ENCODE data around the gene ZNF385D. TPM values are rescaled to one million over a fixed set of nuclear protein-coding genes. Genes with fewer than 3 reads are reported as not detected.

The ZNF385D gene
- total RNA-seq, 1 donor from 2014 or later = 32.3 TPM

DNA sequence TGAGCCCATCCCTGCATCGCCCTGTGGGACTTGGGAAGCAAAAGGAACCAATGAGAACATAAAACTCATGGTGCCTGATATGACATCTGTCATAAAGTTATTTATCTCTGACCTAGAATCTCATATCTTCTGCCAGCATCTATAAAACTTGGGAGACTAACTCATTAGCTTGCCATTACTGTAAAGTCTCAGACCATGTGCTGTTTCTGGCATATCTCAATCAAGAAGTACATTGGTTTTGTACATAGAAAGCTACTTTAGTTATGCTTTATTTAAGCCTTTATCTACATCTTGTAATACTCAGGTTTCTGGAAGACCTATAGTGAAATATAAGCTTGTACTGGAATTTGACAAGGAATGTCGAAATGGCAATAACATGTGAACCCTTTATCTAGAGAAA lies 112.5 kb downstream of the ZNF385D start:
- ATAC-seq = no peak
- intact Hi-C loops (cut with DNase I) = no loop called here
- no peak for DNase-seq (ENCODE audit: low spot score)

DNA sequence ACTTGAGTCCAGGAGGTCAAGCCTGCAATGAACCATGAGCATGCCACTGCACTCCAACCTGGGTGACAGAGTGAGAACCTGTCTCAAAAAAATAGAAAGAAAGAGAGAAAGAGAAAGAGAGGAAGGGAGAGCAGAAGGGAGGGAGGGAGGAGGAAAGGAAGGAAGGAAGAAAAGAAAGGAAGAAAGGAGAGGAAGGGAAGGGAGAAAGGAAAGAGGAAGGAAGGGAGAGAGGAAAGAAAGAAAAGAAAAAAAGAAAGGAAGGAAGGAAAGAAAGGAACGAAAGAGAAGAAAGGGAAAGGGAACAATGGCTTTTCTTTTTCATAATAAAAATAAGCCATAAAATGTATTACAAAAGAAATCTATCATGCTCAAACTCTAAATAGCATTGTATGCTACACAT lies 116.9 kb downstream of the ZNF385D start:
- intact Hi-C loops (cut with DNase I) = no loop called here
- DNase-seq (ENCODE audit: low spot score) (no peak), ATAC-seq (no peak)

DNA sequence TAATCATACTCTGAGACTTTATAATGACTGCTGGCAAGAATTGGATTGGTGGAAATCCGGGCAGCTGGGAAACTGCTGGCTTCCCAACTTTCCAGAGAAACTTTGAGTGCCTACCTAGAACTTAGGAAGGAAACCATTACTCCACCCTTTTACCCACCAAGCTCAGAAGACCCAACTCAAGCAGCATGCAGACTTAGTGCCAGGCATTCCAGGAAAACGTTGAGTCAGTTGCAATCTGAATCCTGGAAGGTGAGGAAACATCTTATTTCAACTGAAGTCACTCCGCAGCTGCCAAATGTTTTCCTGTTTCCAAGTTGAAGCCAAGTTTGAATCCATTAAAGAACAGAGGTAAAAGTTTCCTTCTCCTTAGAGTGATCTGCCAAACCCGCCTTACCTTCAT lies 126.5 kb downstream of the ZNF385D start:
- ATAC-seq (no peak), DNase-seq (ENCODE audit: low spot score) (no peak)
- intact Hi-C loops (cut with DNase I) = no loop called here

DNA sequence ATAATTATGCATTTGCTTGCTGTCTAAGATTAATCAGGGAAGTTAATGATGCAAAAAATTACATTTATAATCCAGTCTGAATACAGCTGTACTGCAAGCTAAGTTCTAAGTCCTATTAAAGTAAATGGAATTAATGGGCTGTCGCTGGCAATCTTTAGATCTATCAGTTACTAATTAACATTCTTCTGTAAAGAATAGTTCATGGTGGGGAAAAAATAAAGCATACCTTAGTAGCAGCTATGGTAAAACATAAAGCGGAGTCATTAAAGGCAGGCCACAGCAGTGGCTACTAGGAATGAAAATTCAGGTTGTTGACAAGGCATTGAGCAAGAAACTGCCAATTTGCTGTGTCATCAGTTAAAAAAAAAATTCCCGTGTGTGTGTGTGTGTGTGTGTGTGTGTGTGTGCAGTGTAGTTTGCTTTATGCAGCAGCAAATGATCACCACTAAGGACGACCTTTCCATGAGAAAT lies 129.8 kb downstream of the ZNF385D start:
- intact Hi-C loops (cut with DNase I) = no loop called here
- no peak for DNase-seq (ENCODE audit: low spot score)
- no peak for ATAC-seq

DNA sequence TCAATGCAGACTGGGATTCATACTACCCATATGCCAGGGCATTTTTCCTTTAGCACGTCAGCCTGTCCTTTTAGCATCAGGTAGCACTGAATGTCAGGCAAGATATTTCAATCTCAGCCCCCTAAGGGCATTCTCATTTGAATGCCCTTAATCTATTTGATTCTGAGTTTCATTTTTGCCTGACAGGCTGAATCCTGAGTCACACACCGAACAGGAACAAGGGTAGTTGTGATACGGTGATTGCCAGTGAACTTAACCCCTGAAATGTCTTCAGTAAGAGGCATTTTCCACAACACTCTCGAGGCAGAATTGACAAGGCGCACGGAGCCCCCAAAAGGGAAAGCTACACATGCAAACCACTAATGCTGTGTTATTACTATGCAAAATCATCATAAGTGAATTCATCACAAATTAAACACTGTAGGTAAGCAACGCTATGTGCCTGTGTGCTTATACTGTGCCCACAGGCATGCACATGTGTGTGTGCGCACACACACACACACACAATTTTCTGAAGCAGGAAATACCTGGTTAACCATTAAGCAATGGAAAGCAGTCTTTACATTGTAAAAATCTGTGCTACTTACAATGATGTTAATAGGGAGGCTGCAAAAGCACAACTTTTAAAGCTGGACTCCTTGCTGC lies 130.4 kb downstream of the ZNF385D start:
- ATAC-seq (no peak), DNase-seq (ENCODE audit: low spot score) (no peak)
- intact Hi-C loops (cut with DNase I) = no loop called here

DNA sequence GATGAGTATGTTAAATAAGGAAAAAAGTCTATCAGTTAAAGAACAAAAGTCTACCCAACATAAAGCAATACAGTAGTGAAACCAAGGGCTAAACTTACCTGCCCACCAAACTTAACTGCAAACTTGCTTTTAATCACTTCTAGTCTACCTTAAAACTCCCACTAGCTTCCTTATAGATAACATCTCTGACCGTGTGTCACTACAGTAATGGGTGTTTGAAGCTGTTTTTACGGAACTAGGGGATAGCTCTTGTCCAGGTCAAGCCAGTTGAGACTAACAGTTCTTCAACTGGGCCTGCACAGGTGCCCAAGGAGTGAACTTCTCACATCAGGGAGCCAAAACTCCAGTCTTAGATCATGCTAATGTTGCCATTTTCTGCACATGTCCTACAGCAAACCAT lies 132.3 kb downstream of the ZNF385D start:
- intact Hi-C loops (cut with DNase I) = no loop called here
- no peak for DNase-seq (ENCODE audit: low spot score)
- no peak for ATAC-seq

DNA sequence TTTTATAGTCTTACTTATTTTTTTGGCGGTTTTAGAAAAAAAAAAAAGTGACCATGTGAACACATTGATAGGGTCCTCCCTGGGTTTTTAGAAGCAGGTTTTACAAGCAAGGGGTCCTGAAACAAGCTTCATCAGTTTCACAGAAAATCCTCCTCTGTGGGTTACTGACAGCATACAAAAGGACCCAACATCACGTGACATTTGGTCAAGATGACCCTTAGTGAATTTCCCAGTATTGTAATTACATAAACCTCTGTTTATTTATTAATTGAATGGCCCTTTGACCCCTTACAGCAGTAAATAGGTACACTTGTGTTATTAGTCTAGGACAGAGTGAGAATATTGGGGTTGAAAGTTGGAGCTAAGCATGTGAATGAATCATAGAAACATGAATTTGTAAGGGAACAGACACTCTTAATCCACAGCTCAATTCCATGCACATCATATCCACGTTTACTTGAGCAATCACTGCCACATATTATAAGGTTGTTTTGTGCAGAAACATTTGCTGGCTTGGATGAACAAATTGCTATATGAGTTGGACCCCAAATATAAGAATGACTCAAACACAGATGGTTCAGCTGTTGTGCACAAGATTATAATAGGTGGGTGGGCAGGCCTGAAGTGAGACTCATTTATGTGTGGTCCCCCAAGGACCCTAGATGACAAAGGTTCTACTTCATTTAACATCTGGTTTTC lies 137.5 kb downstream of the ZNF385D start:
- ATAC-seq (no peak), DNase-seq (ENCODE audit: low spot score) (no peak)
- intact Hi-C loops (cut with DNase I) = no loop called here

DNA sequence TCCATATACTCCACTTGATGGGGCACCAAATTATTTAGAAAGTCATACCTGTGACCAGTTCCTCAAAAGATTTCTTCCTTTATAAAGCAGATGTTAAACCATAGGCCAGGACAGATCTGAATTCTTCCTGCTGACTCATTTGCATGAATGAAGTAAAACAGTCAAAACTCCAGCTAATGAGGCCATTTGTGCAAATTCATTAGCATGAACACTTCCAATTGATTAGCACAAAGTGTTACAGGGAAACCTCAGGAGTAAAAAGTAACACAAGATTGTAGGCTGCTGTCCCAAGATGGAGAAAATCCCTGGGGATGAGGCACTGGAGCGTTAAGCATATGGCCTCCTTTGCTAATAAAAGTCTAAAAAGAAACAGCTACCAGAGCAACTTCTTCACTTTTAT lies 149.8 kb downstream of the ZNF385D start:
- ATAC-seq (no peak), DNase-seq (ENCODE audit: low spot score) (no peak)
- intact Hi-C loops (cut with DNase I) = no loop called here

DNA sequence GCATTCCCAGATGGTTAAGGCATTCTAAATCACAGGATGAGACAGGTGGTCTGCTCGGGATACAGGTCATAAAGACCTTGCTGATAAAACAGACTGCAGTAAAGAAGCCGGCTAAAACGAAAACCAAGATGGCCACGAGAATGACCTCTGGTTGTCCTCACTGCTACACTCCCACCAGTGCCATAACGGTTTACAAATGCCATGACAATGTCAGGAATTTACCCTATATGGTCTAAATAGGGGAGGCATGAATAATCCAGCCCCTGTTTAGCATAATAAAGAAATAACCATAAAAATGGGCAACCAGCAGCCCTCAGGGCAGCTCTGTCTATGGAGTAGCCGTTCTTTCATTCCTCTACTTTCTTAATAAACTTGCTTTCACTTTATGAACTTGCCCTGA lies 151.1 kb downstream of the ZNF385D start:
- ATAC-seq (no peak), DNase-seq (ENCODE audit: low spot score) (no peak)
- intact Hi-C loops (cut with DNase I) = no loop called here

DNA sequence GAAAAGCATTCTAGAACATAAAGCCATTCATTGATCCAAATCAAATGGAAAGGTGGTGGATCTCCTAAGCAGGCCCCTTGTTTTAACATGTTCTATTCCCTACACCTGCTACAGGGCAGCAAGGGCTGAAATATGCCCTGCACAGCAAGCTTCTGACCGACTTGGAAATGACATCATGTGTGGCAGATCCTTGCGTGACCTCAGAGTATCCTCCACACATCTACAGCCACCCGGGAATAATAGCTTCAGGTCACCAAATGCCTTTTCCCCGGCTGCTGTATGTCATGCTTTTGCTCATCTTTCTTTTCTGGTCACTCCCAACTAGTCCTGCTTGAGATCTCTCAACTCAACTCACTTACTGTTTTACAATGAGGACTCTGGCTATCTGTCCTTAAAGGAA lies 158.2 kb downstream of the ZNF385D start:
- ATAC-seq = no peak
- intact Hi-C loops (cut with DNase I) = no loop called here
- DNase-seq (ENCODE audit: low spot score) = no peak

DNA sequence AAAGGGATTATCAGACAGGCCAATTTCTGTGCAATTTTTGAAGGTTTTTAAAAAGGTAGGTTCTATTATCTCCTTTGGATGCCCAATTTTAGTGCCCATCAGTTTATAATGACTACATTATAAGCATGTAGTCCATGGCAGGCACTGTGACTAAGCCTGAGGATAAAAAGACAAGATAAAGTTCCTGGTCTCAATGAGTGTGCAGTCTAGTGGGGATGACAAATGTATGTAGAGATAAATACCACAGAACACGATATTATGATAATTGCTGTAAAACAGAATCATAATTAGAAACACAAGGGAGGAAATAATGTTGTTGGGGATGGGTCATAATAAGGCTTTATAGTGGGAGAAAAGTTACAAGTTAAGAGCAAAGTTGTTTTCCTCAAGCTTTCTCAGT lies 163.1 kb downstream of the ZNF385D start:
- ATAC-seq (no peak), DNase-seq (ENCODE audit: low spot score) (no peak)
- intact Hi-C loops (cut with DNase I) = no loop called here

DNA sequence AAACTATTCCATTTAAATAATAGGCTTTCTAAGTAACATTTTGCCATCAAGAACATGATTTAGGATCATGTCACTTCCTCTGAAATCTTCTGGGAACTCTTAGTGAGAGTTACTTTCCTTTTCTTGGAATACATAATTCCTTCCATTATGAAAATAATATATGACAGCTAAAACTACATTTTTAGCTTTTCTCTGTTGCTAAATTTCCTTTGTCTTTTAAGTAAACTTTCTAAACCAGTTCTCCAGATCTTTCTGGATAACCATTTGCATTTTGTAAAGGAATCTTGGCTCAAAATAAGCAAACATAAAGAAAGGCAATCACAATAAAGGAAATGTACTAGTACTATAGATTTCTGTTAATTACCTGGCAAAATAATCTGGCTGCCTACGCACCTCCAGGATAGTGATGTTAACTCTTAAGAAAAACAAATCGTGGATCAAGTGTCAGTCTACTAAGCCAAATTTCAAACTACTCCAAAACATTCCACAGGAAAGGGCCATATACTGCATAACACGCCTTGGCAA lies 165.7 kb downstream of the ZNF385D start:
- DNase-seq (ENCODE audit: low spot score) (no peak), ATAC-seq (no peak)
- intact Hi-C loops (cut with DNase I) = no loop called here

DNA sequence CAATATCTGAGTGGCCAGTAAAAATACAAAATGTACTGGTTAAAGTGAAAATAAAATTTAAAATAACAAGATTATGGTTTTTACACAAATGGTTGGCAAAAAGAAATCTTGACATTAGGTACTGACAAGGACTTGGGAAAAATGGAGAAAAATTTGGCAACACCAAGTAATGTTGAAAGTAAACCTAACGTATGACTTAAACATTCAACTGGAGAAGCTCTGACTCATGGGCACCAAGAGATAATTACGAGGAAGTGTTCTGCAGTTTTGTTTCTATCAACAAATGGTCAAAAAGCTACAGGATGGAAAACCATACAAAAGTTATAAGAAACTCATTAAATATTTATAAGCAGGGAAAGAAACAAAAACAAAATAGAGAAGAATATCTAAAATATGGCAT lies 177.7 kb downstream of the ZNF385D start:
- intact Hi-C loops (cut with DNase I) = no loop called here
- no peak for ATAC-seq
- DNase-seq (ENCODE audit: low spot score) = no peak

DNA sequence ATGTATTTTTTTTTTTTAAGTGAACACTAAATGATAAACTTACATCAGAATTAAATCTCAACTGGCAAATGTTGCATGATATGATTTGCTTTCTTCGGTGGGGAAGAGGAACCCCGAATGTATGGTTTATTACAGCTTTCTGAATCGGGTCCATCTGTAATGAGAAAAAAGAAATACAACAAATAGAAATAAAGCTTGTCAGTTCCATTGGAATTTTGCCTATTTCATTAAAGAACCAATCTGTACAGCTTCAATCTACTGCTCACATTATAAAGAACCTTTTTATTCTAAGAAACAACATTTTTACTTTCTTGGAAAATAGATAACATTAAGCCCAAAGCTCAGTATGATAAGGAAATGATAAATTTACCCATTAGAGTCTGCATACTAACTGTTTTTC lies 186.5 kb downstream of the ZNF385D start:
- ATAC-seq = no peak
- intact Hi-C loops (cut with DNase I) = no loop called here
- DNase-seq (ENCODE audit: low spot score) = no peak

DNA sequence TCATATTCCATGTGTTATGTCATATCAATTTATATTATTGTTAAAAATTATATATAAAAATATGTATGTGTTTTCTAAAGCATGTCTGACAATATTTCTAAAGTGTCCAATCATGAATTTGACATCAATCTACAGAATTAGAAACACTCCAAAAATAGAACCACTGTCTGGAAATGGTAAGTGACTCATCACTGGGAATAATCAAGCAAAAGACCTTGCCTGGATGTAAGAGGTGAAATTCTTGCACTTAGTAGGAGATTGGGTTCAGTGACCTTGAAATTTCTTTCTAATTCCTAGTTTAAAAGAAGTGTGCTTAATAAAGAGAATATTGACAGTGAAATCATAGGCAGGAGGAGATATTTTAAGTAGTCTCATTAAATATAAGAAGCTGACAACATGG lies 188.8 kb downstream of the ZNF385D start:
- no peak for ATAC-seq
- intact Hi-C loops (cut with DNase I) = no loop called here
- DNase-seq (ENCODE audit: low spot score) = no peak

DNA sequence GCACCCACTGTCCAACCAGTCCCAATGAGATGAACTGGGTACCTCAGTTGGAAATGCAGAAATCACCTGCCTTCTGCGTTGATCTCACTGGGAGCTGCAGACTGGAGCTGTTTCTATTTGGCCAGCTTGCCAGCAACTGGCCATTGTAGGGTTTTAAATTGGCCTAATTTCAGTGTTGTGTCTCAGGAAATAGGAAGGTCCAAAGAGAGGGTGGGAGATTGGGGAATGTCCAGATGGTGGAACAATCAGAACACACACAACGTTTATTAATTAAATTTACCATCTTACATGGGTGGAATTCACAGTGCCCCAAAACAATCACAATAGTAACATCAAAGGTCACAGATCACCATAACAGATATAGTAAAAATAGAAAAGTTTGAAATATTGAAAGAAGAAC lies 189.5 kb downstream of the ZNF385D start:
- ATAC-seq (no peak), DNase-seq (ENCODE audit: low spot score) (no peak)
- intact Hi-C loops (cut with DNase I) = no loop called here

DNA sequence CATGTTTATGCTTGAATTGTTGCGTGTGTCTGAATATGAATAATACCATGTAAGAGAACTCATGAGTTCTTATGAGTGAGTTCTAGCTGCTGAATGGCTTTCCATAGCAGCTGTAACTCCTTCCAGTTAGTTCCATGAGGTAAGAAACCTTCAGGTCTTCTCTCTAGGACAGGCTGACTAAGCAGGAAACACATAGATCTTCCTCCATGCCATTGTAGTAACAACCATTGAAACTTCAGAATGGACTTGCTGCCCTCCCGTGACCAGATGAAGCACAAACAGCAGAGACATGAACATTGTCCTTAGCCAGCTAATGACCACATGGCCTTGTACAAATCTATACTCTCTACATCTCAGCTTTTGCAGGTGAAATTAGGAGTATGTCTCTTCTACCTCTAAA lies 200.0 kb downstream of the ZNF385D start:
- no peak for ATAC-seq
- DNase-seq (ENCODE audit: low spot score) = no peak
- intact Hi-C loops (cut with DNase I) = loop anchor here (5.0 kb wide), 1 partner anchor 1729 kb away; no protein-coding TSS in a partner anchor

DNA sequence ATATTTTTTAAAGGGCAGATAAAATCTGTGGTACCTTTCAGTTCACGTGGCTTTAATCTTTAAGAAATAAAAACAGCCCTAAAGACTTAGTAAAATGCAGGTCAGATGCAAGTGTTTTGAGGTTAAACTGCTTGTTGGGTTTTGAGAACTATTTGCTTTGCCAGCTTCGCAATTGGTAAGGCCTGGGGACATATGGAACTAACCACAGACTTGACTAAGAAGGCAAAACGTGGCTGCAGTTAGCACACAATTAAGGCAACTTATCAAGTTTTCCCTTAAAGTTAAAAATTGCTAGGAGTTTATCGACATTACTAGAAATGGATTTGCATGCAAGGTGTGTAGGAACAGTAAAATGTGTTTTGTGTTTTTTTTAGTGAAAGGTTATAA lies 206.9 kb downstream of the ZNF385D start:
- intact Hi-C loops (cut with DNase I) = no loop called here
- no peak for DNase-seq (ENCODE audit: low spot score)
- ATAC-seq = no peak

DNA sequence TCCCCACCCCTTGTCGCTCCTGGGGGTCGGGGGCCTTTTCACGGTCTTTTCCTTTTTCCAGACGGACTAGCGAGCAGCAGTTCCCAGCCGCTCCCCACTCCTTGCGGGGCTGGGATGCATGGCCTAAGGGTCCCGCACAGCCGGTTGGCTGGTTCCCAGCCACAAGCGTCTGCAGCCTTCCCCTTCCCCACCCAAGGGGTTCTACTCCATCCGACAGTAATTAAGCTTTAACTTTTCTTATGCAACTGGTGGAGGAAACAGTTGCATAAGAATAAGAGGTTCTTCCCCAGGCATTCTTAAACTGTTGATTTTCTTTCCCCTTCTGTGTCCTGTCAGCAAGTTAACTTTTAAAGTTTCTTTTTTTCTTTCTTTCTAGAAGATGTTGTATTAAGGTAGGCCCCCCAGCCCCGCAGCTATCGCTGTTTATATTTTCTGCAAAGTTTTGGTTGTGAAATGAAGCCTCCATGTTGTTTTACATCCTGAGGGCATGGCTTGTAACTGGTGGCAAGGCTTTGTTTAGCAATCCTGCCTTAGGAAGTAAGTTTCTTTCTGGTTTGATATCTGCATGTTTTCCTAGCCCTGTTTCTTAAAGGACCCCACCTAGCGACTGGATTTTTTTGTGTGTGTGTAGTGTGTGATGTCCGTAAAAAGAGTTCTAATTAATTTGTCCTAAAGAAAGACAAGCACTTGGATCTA lies 207.5 kb downstream of the ZNF385D start:
- DNase-seq (ENCODE audit: low spot score) (no peak), ATAC-seq (no peak)
- intact Hi-C loops (cut with DNase I) = no loop called here

DNA sequence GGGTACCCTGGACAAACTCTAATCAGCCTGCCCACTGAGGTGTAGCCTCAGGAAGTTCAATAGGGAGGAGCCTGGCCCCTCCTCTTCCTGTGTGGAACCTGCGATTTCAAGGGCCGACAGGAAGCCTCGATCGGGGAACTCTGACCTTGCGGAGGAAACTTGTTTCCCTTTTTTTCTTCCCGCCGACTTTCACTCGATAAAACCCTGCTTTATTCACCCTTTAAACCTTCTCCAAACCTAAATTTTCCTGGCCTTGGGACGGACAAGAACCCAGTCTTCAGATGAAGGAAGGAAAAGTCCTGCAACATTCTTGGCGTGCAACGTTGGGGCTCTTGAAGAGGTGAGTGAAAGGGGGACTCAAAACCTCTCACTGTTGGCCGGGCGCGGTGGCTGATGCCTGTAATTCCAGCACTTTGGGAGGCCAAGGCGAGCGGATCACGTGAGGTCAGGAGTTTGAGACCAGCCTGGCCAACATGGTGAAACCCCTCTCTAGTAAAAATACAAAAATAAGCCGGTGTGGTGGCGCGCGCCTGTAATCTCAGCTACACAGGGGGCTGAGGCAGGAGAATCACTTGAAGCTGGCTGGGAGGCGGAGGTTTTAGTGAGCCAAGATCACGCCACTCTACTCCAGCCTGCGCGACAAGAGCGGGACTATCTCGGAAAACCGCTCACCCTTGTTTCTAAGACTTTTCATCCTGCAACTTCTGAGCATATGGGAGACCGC lies 208.2 kb downstream of the ZNF385D start:
- no peak for ATAC-seq
- no peak for DNase-seq (ENCODE audit: low spot score)
- intact Hi-C loops (cut with DNase I) = no loop called here
